Suprapubic skin (tissue), 4 donors: ENCODE data around the gene CDK18. TPM values are rescaled to one million over a fixed set of nuclear protein-coding genes. Genes with fewer than 3 reads are reported as not detected.

Experiments
- DNase-seq, 2 donors: peaks; one replicate each; pipeline ENCODE4 v3.0.0-alpha.2; 2019; ENCODE audit warnings: low spot score in 2 of 2
- H3K27ac ChIP-seq: fragments of 200-600 bp; sonication (generic); one replicate; pipeline ENCODE4 v1.5.1; 2019
- H3K27me3 ChIP-seq: fragments of 200-600 bp; sonication (generic); one replicate; pipeline ENCODE4 v1.5.1; 2019
- H3K36me3 ChIP-seq: fragments of 200-600 bp; sonication (generic); one replicate; pipeline ENCODE4 v1.5.1; 2019
- H3K4me1 ChIP-seq: fragments of 200-600 bp; sonication (generic); one replicate; pipeline ENCODE4 v1.5.1; 2019
- H3K4me3 ChIP-seq: fragments of 200-600 bp; sonication (generic); one replicate; pipeline ENCODE4 v1.5.1; 2019; ENCODE audit warnings: mild to moderate bottlenecking
- H3K9me3 ChIP-seq: fragments of 200-600 bp; sonication (generic); one replicate; pipeline ENCODE4 v1.5.1; 2019
- EP300 ChIP-seq: sonication (generic); formaldehyde crosslinking; IDR thresholded peaks from one replicate; pipeline ENCODE4 v1.6.1; 2017; ENCODE audit warnings: antibody characterized with exemption
- POLR2A ChIP-seq, 2 donors: fragments of 450-650 bp; IDR thresholded peaks; one replicate each; pipeline ENCODE4 v1.6.1; 2017; ENCODE audit warnings: antibody characterized with exemption in 2 of 2, mild to moderate bottlenecking in 2 of 2, moderate library complexity in 2 of 2
- POLR2AphosphoS5 ChIP-seq, 3 donors: sonication (generic); formaldehyde crosslinking; IDR thresholded peaks; one replicate each; pipeline ENCODE4 v1.6.1; 2017; ENCODE audit warnings: antibody characterized with exemption in 3 of 3
- WGBS: methylation state at CpG from one replicate; pipeline ENCODE4 v1.1.5; 2018; 5-methylcytosine and 5-hydroxymethylcytosine counted together
- total RNA-seq, 4 donors: library from RNA; depleted of rRNA; stranded (reverse); fragments of >200 nt; gene quantifications; one replicate each; pipeline ENCODE4 v1.1.0, GENCODE V29; 2016
- TF ChIP-seq, protein P1 (sequence below), 2 donors: fragments of 200-600 bp in 1 of 2; fragments of 450-650 bp in 1 of 2; sonication (generic) in 1 of 2; IDR thresholded peaks; one replicate each; pipeline ENCODE4 v1.5.1; 2016 to 2019; ENCODE audit warnings: antibody characterized with exemption in 2 of 2, mild to moderate bottlenecking in 1 of 2, moderate library complexity in 1 of 2

The CDK18 gene
- total RNA-seq, 4 donors from 2014 or later, result 2.7 to 9.7 (median 4.7) TPM

- WGBS, result 71% methylated on average over 3 of the region's 3 CpGs
- no peaks in the 10 kb centered on the region for H3K36me3 ChIP-seq
- no peak overlapping the region for H3K4me3 ChIP-seq
- peak; percentile 45 to 54 for DNase-seq
- TF ChIP-seq POLR2AphosphoS5 (IDR thresholded peaks at IDR 0.05) (no peak), EP300 (no peak), POLR2A (IDR thresholded peaks at IDR 0.05) (no peak)
- TF ChIP-seq, protein P1, sequence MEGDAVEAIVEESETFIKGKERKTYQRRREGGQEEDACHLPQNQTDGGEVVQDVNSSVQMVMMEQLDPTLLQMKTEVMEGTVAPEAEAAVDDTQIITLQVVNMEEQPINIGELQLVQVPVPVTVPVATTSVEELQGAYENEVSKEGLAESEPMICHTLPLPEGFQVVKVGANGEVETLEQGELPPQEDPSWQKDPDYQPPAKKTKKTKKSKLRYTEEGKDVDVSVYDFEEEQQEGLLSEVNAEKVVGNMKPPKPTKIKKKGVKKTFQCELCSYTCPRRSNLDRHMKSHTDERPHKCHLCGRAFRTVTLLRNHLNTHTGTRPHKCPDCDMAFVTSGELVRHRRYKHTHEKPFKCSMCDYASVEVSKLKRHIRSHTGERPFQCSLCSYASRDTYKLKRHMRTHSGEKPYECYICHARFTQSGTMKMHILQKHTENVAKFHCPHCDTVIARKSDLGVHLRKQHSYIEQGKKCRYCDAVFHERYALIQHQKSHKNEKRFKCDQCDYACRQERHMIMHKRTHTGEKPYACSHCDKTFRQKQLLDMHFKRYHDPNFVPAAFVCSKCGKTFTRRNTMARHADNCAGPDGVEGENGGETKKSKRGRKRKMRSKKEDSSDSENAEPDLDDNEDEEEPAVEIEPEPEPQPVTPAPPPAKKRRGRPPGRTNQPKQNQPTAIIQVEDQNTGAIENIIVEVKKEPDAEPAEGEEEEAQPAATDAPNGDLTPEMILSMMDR (IDR thresholded peaks at IDR 0.05), result no peak
- H3K4me1 ChIP-seq, result peaks cover 7% of the 10 kb centered on the region
- peaks cover 35% of the 10 kb centered on the region for H3K27me3 ChIP-seq
- H3K27ac ChIP-seq, result no peak overlapping the region
- no peaks in the 10 kb centered on the region for H3K9me3 ChIP-seq
Observed at GRCh38 chr1:205576011-205576410, 71.5 kb downstream of the CDK18 start.

DNA sequence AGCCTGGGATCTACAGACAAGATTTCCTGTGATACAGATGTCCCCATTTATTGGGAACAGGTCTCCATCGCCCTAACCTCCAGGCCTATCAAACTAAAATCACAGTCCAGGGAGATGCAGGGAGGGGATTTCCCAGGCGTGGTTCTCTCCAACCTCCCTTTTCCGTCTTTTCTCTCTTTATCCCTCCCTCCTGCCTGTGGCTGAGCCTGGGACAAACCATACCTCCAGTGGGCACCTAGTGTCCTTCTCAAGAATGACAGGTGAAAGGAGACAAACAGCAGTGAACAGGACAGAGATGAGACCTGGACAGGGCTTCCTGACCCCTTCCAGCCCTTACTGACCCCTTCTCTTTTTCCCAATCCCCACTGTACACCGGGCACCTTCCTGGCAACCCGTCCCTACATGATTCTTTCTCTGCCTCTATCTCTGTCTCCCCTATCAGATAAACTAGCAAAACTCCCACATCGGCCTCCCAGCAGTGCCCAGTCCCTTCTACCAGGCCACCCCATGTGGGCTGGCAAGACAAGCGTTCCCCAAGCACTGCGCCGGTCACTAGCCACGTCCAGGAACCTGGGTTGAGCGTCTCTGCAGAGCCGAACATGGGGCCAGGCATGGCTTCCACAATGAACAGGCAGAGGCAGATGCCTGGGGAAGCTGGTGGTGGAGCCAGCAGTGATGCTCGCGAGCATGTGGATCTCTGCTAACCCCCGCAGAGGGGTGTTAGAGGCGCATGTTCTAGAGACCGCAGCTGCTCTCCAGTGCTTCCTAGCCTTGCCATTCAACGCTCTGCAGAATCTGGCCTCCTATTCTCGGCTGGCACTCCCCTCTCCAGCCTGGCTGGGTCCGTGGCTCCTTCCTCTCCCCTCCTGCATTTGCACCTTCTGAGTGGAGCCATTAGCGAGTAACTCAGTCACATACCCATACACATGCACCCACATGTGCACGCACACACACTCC, 72.6 kb downstream of the CDK18 start:
- no peaks in the 10 kb centered on the region for H3K36me3 ChIP-seq
- H3K9me3 ChIP-seq, result no peaks in the 10 kb centered on the region
- H3K27ac ChIP-seq, result no peak overlapping the region
- TF ChIP-seq EP300 (no peak), POLR2AphosphoS5 (IDR thresholded peaks at IDR 0.05) (no peak), POLR2A (IDR thresholded peaks at IDR 0.05) (no peak)
- TF ChIP-seq, protein P1 (IDR thresholded peaks at IDR 0.05), result no peak
- H3K4me3 ChIP-seq, result no peak overlapping the region
- WGBS, result 66% methylated on average over 20 of the region's 22 CpGs
- peaks cover 35% of the 10 kb centered on the region for H3K27me3 ChIP-seq
- DNase-seq, result peak; percentile 43 to 48
- H3K4me1 ChIP-seq, result peaks cover 11% of the 10 kb centered on the region

DNA sequence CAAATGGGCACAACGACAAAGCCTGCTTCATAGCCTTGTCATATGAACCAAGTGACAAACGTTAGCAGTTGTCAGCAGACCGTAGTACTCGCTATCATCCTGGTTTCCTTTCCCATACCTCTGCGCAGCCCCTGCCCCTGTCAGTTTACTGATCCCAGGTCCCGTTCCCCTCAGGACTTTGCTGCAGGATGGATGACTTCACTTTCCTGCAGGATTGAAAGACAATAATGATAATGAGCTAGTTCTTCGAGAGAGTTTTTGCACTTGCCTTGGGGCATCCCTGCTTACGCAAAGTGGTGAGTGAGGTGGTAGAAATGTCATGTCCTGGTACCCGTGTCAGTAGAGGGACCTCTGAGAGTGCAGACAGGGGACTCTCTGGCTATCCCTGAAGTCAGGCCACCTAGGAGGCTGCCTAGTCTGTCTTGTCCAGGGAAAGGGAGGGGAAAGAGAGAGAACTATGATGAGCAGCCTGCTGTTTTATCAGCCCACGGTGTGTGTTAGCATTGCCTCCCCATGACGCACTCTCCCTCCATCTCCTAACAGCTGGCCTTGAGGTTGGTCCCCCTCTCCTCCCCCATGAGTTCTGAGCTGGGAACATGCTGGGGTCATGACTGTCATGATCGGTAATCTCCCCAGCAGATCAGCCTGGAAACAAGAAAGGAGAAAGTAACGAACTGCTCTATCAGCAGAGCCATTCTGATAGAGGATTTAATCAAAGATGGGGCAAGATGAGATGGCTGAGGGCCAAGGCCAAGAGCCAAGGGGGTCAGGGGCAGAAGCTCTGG, 73.6 kb downstream of the CDK18 start:
- 58% methylated on average over 13 of the region's 13 CpGs for WGBS
- Histone ChIP-seq H3K27ac (no peak overlapping the region), H3K36me3 (no peaks in the 10 kb centered on the region), H3K27me3 (peaks cover 26% of the 10 kb centered on the region), H3K4me3 (no peak overlapping the region), H3K9me3 (no peaks in the 10 kb centered on the region), H3K4me1 (peaks cover 20% of the 10 kb centered on the region)
- TF ChIP-seq POLR2A (IDR thresholded peaks at IDR 0.05) (no peak), POLR2AphosphoS5 (IDR thresholded peaks at IDR 0.05) (no peak), EP300 (no peak)
- TF ChIP-seq, protein P1 (IDR thresholded peaks at IDR 0.05), result no peak
- DNase-seq, result peak; percentile 28 to 29

- Histone ChIP-seq H3K4me3 (no peak overlapping the region), H3K4me1 (peaks cover 21% of the 10 kb centered on the region), H3K9me3 (no peaks in the 10 kb centered on the region), H3K27ac (no peak overlapping the region), H3K36me3 (no peaks in the 10 kb centered on the region), H3K27me3 (peaks cover 25% of the 10 kb centered on the region)
- 58% methylated on average over 9 of the region's 9 CpGs for WGBS
- TF ChIP-seq, protein P1 (IDR thresholded peaks at IDR 0.05), result no peak
- TF ChIP-seq POLR2A (IDR thresholded peaks at IDR 0.05) (no peak), EP300 (no peak), POLR2AphosphoS5 (IDR thresholded peaks at IDR 0.05) (no peak)
- peak; percentile 41 to 63 for DNase-seq
Observed at GRCh38 chr1:205578780-205579571, 74.5 kb downstream of the CDK18 start.
